HCT116 (cell line): ENCODE data around the gene MAGOH. TPM values are rescaled to one million over a fixed set of nuclear protein-coding genes. Genes with fewer than 3 reads are reported as not detected.

Experiments
- ATAC-seq: fragments of 200-7000 bp; cut with Tn5 transposase; 2 replicates; pipeline ENCODE4 v1.9.1; 2020; ENCODE audit warnings: mild to moderate bottlenecking, moderate library complexity
- BruUV-seq: library from RNA; stranded (reverse); fragments of 400-500 nt; replicated peaks from 2 replicates; lab custom pipeline; 2021; lab: Mats Ljungman, UMichigan
- CTCF ChIA-PET: fragments of 300-600 bp; sonication (Branson Sonifier 250); formaldehyde crosslinking; loops from one replicate; lab custom pipeline; 2021; ENCODE audit warnings: antibody characterized with exemption; lab: Charles Lee
- POLR2A ChIA-PET: fragments of 300-600, 350-600 bp; sonication (Branson Sonifier 250); formaldehyde crosslinking; loops from one replicate; lab custom pipeline; 2021; ENCODE audit warnings: antibody characterized with exemption; lab: Charles Lee
- RAD21 ChIA-PET, 2 experiments: fragments of 300-600 bp; sonication (Branson Sonifier 250); formaldehyde crosslinking; loops; one replicate each; lab custom pipeline; 2023; ENCODE audit warnings: low total read pairs in 2 of 2; ENCODE audit not compliant: uncharacterized antibody in 2 of 2, unreplicated experiment in 2 of 2, low non-redundant PET in 1 of 2; lab: Charles Lee
- DNase-seq: peaks from one replicate; pipeline ENCODE4 v3.0.0-alpha.2; 2010; ENCODE audit warnings: low read depth, low spot score
- H2AFZ ChIP-seq: fragments of 200-600 bp; shearing (Covaris generic), sonication (generic); 2 replicates; pipeline ENCODE4 v1.6.1; 2017; ENCODE audit warnings: low read depth, mixed run types, mixed read lengths, antibody characterized with exemption, low read length; ENCODE audit not compliant: poor library complexity, severe bottlenecking
- H3K27ac ChIP-seq: 2 replicates; pipeline ENCODE4 v1.5.1; 2012; ENCODE audit warnings: low read depth, low read length
- H3K27me3 ChIP-seq: fragments of 200-600 bp; sonication (generic); 2 replicates; pipeline ENCODE4 v1.6.1; 2016; ENCODE audit warnings: mixed run types, low read length, mixed read lengths; ENCODE audit not compliant: insufficient read depth
- H3K36me3 ChIP-seq, 2 experiments: fragments of 200-500 bp in 1 of 2; fragments of 200-600 bp in 1 of 2; sonication (Bioruptor generic) in 1 of 2; sonication (generic) in 1 of 2; 2 replicates each; pipeline versions ENCODE4 v1.5.1 to v1.6.1; 2014 to 2016; ENCODE audit warnings: low read length in 2 of 2, inconsistent platforms in 1 of 2, mixed read lengths in 1 of 2, mixed run types in 1 of 2; ENCODE audit not compliant: insufficient read depth in 2 of 2, control insufficient read depth in 1 of 2
- H3K4me1 ChIP-seq, 2 experiments: fragments of 200-600 bp in 1 of 2; sonication (generic) in 1 of 2; 2 replicates each; pipeline versions ENCODE4 v1.5.1 to v1.6.1; 2012 to 2017; ENCODE audit warnings: low read length in 2 of 2, inconsistent platforms in 1 of 2, mild to moderate bottlenecking in 1 of 2, mixed read lengths in 1 of 2, mixed run types in 1 of 2, moderate library complexity in 1 of 2; ENCODE audit not compliant: insufficient read depth in 2 of 2, control insufficient read depth in 1 of 2
- H3K4me2 ChIP-seq: fragments of 200-600 bp; sonication (generic); 2 replicates; pipeline ENCODE4 v1.6.1; 2017; ENCODE audit warnings: mixed run types, low read length, mixed read lengths
- H3K4me3 ChIP-seq, 2 experiments: fragments of 200-600 bp in 1 of 2; sonication (generic) in 1 of 2; replicated peaks in 1 of 2; 2 replicates each; pipeline ENCODE4 v1.5.1; 2011 to 2016; ENCODE audit warnings: low read length in 2 of 2, control low read depth in 1 of 2, low read depth in 1 of 2, mild to moderate bottlenecking in 1 of 2, mixed read lengths in 1 of 2, mixed run types in 1 of 2
- H3K79me2 ChIP-seq: fragments of 200-600 bp; sonication (generic); 2 replicates; pipeline ENCODE4 v1.6.1; 2017; ENCODE audit warnings: mild to moderate bottlenecking, mixed run types, low read length, moderate library complexity, mixed read lengths; ENCODE audit not compliant: insufficient read depth
- H3K9ac ChIP-seq: fragments of 200-600 bp; sonication (generic); 2 replicates; pipeline ENCODE4 v1.6.1; 2016; ENCODE audit warnings: low read length, mixed read lengths
- H3K9me2 ChIP-seq: fragments of 200-600 bp; sonication (generic), shearing (Covaris generic); 2 replicates; pipeline ENCODE4 v1.6.1; 2017; ENCODE audit warnings: mixed run types, mild to moderate bottlenecking, moderate library complexity; ENCODE audit not compliant: insufficient read depth
- H3K9me3 ChIP-seq, 2 experiments: fragments of 200-500 bp in 1 of 2; fragments of 200-600 bp in 1 of 2; sonication (Bioruptor generic) in 1 of 2; sonication (generic) in 1 of 2; 2 replicates each; pipeline ENCODE4 v1.6.1; 2014 to 2017; ENCODE audit warnings: low read length in 2 of 2, mixed read lengths in 2 of 2, inconsistent platforms in 1 of 2, low read depth in 1 of 2, mild to moderate bottlenecking in 1 of 2, mixed run types in 1 of 2, moderate library complexity in 1 of 2; ENCODE audit not compliant: control insufficient read depth in 1 of 2, insufficient read depth in 1 of 2
- H4K20me1 ChIP-seq: fragments of 200-600 bp; sonication (generic), shearing (Covaris generic); 2 replicates; pipeline ENCODE4 v1.6.1; 2017; ENCODE audit warnings: mixed run types, mild to moderate bottlenecking, moderate library complexity; ENCODE audit not compliant: insufficient read depth
- CBX3 ChIP-seq: IDR thresholded peaks from 2 replicates; pipeline ENCODE4 v1.6.1; 2012; ENCODE audit warnings: low read depth
- CEBPB ChIP-seq: IDR thresholded peaks from 2 replicates; pipeline ENCODE4 v1.6.1; 2012; ENCODE audit warnings: low read depth
- EGR1 ChIP-seq: IDR thresholded peaks from 2 replicates; pipeline ENCODE4 v1.6.1; 2012; ENCODE audit warnings: low read depth
- ELF1 ChIP-seq: IDR thresholded peaks from 2 replicates; pipeline ENCODE4 v1.6.1; 2012; ENCODE audit warnings: low read depth, borderline replicate concordance
- EZH2phosphoT487 ChIP-seq: fragments of 200-600 bp; IDR thresholded peaks from 2 replicates; pipeline ENCODE4 v1.6.1; 2018; ENCODE audit warnings: antibody characterized with exemption, borderline replicate concordance
- FOSL1 ChIP-seq: IDR thresholded peaks from 2 replicates; pipeline ENCODE4 v1.6.1; 2012; ENCODE audit warnings: low read depth
- JUND ChIP-seq: IDR thresholded peaks from 2 replicates; pipeline ENCODE4 v1.6.1; 2012
- SIN3A ChIP-seq: IDR thresholded peaks from 2 replicates; pipeline ENCODE4 v1.6.1; 2012; ENCODE audit warnings: low read depth
- SP1 ChIP-seq: IDR thresholded peaks from 2 replicates; pipeline ENCODE4 v1.6.1; 2012; ENCODE audit warnings: low read depth
- SRF ChIP-seq: IDR thresholded peaks from 2 replicates; pipeline ENCODE4 v1.6.1; 2012; ENCODE audit warnings: low read depth
- TCF7L2 ChIP-seq: IDR thresholded peaks from 2 replicates; pipeline ENCODE4 v1.7.0; 2011; ENCODE audit warnings: borderline replicate concordance, inconsistent platforms; ENCODE audit not compliant: insufficient read depth, insufficient read length; ENCODE audit errors: extremely low read depth
- YY1 ChIP-seq: IDR thresholded peaks from 2 replicates; pipeline ENCODE4 v1.6.1; 2011; ENCODE audit warnings: low read length, low read depth, moderate library complexity, mild to moderate bottlenecking; ENCODE audit not compliant: insufficient replicate concordance; ENCODE audit errors: extremely low read depth
- ZNF274 ChIP-seq: fragments of 200-500 bp; sonication (Bioruptor generic); IDR thresholded peaks from 2 replicates; pipeline ENCODE4 v1.6.1; 2014; ENCODE audit warnings: mild to moderate bottlenecking, low read depth, low read length, inconsistent platforms
- intact Hi-C: fragments of 100-400 bp; cut with micrococcal nuclease; formaldehyde crosslinking; loops from 2 replicates; pipeline ENCODE4 v1.10.0; 2022
- total RNA-seq: library from RNA; stranded (reverse); gene quantifications from one replicate; pipeline ENCODE4 v1.2.1, GENCODE V29; 2021; ENCODE audit not compliant: unreplicated experiment
- TF ChIP-seq, protein P1 (sequence below): IDR thresholded peaks from 2 replicates; pipeline ENCODE4 v1.6.1; 2012
- TF ChIP-seq, protein P2 (sequence below): IDR thresholded peaks from 2 replicates; pipeline ENCODE4 v1.6.1; 2011; ENCODE audit warnings: mild to moderate bottlenecking, low read length, moderate library complexity; ENCODE audit not compliant: insufficient replicate concordance; ENCODE audit errors: extremely low read depth
- TF ChIP-seq, protein P3 (sequence below): IDR thresholded peaks from 2 replicates; pipeline ENCODE4 v1.6.1; 2012; ENCODE audit warnings: low read depth
- TF ChIP-seq, protein P4 (sequence below), 3 experiments: fragments of 200-600 bp in 1 of 3; sonication (generic) in 1 of 3; IDR thresholded peaks in 2 of 3; conservative IDR thresholded peaks in 1 of 3; 2 replicates each; pipeline ENCODE4 v1.5.1; 2012 to 2017; ENCODE audit warnings: low read depth in 2 of 3, low read length in 2 of 3, antibody characterized with exemption in 1 of 3, borderline replicate concordance in 1 of 3, control low read depth in 1 of 3, mild to moderate bottlenecking in 1 of 3, mixed read lengths in 1 of 3, mixed run types in 1 of 3, moderate library complexity in 1 of 3; ENCODE audit not compliant: insufficient read depth in 1 of 3
- TF ChIP-seq, protein P5 (sequence below): IDR thresholded peaks from 2 replicates; pipeline ENCODE4 v1.6.1; 2012

Gene MAGOH
- total RNA-seq, 1 experiment from 2014 or later = 63.7 TPM

DNA sequence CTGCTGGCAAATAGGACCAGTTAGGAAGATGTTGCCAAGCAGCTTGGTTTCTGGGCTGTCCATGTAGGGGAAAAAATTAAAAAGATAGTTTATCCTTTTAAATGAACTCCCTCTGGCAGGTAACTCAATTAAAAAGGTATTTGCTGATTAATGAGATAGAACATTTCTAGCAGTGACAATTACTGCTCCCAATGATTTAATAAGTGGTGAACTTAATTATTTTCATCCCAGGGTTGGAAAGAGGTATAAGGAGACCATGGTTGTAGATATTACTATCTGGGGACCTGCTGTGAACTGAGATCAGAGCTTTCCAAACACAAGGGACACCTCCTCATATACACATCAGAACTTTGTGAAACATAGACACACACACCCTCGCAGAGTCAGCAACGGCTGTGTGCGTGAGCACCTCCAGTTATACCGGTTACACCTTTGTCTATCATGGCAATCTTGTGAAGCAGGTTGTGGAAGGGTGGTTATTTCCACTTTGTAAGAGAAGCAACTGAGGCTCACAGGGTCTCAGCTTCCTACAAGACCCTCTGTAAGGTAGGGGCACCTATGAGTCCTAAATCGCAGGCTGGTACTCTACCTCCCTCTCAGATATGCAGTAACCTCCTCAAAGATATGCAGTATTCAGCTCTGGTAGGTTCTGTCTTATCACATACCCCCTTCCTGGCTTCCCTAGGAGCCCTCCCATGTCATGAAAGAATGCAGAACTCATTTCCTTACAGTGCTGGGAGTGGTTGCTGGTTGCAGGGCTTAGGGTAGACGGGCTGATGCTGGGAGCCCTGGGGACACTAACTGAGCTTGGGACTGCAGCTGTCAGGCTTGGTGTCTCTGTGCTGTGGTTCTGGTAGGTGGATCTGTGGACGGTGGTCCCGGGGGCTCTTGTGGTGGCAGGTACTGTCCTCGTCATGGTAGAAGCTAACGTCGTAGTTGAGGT lies 18.5 kb upstream of the MAGOH start:
- no peak for ATAC-seq
- H3K4me2 ChIP-seq = no peak overlapping the region
- peaks cover 36 to 65% of the 10 kb centered on the region in 2 experiments; a peak in 3 of 4 replicates for H3K36me3 ChIP-seq
- ChIA-PET RAD21 (no interaction called here), POLR2A (no interaction called here), CTCF (no interaction called here)
- H2AFZ ChIP-seq = no peak overlapping the region
- no peaks in the 10 kb centered on the region for H3K9me3 ChIP-seq
- no peak for DNase-seq
- no peak overlapping the region for H3K9ac ChIP-seq
- H3K27me3 ChIP-seq = no peaks in the 10 kb centered on the region
- H3K9me2 ChIP-seq = no peaks in the 10 kb centered on the region
- H3K79me2 ChIP-seq = no peaks in the 10 kb centered on the region
- no peak overlapping the region for H3K4me3 ChIP-seq
- intact Hi-C loops = no loop called here
- no peaks in the 10 kb centered on the region for H4K20me1 ChIP-seq
- H3K4me1 ChIP-seq = no peaks in the 10 kb centered on the region
- no TSS peak for BruUV-seq
- no peak overlapping the region for H3K27ac ChIP-seq
- TF ChIP-seq ZNF274 (no peak), SIN3A (no peak), JUND (no peak), SRF (no peak), YY1 (no peak), EZH2phosphoT487 (no peak), CBX3 (no peak), CEBPB (no peak), ELF1 (no peak), FOSL1 (no peak), TCF7L2 (no peak), SP1 (no peak), EGR1 (no peak)
- TF ChIP-seq, protein P1, sequence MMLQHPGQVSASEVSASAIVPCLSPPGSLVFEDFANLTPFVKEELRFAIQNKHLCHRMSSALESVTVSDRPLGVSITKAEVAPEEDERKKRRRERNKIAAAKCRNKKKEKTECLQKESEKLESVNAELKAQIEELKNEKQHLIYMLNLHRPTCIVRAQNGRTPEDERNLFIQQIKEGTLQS = no peak
- TF ChIP-seq, protein P2, sequence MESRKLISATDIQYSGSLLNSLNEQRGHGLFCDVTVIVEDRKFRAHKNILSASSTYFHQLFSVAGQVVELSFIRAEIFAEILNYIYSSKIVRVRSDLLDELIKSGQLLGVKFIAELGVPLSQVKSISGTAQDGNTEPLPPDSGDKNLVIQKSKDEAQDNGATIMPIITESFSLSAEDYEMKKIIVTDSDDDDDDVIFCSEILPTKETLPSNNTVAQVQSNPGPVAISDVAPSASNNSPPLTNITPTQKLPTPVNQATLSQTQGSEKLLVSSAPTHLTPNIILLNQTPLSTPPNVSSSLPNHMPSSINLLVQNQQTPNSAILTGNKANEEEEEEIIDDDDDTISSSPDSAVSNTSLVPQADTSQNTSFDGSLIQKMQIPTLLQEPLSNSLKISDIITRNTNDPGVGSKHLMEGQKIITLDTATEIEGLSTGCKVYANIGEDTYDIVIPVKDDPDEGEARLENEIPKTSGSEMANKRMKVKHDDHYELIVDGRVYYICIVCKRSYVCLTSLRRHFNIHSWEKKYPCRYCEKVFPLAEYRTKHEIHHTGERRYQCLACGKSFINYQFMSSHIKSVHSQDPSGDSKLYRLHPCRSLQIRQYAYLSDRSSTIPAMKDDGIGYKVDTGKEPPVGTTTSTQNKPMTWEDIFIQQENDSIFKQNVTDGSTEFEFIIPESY = no peak
- TF ChIP-seq, protein P3, sequence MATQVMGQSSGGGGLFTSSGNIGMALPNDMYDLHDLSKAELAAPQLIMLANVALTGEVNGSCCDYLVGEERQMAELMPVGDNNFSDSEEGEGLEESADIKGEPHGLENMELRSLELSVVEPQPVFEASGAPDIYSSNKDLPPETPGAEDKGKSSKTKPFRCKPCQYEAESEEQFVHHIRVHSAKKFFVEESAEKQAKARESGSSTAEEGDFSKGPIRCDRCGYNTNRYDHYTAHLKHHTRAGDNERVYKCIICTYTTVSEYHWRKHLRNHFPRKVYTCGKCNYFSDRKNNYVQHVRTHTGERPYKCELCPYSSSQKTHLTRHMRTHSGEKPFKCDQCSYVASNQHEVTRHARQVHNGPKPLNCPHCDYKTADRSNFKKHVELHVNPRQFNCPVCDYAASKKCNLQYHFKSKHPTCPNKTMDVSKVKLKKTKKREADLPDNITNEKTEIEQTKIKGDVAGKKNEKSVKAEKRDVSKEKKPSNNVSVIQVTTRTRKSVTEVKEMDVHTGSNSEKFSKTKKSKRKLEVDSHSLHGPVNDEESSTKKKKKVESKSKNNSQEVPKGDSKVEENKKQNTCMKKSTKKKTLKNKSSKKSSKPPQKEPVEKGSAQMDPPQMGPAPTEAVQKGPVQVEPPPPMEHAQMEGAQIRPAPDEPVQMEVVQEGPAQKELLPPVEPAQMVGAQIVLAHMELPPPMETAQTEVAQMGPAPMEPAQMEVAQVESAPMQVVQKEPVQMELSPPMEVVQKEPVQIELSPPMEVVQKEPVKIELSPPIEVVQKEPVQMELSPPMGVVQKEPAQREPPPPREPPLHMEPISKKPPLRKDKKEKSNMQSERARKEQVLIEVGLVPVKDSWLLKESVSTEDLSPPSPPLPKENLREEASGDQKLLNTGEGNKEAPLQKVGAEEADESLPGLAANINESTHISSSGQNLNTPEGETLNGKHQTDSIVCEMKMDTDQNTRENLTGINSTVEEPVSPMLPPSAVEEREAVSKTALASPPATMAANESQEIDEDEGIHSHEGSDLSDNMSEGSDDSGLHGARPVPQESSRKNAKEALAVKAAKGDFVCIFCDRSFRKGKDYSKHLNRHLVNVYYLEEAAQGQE = no peak
- TF ChIP-seq, protein P4, sequence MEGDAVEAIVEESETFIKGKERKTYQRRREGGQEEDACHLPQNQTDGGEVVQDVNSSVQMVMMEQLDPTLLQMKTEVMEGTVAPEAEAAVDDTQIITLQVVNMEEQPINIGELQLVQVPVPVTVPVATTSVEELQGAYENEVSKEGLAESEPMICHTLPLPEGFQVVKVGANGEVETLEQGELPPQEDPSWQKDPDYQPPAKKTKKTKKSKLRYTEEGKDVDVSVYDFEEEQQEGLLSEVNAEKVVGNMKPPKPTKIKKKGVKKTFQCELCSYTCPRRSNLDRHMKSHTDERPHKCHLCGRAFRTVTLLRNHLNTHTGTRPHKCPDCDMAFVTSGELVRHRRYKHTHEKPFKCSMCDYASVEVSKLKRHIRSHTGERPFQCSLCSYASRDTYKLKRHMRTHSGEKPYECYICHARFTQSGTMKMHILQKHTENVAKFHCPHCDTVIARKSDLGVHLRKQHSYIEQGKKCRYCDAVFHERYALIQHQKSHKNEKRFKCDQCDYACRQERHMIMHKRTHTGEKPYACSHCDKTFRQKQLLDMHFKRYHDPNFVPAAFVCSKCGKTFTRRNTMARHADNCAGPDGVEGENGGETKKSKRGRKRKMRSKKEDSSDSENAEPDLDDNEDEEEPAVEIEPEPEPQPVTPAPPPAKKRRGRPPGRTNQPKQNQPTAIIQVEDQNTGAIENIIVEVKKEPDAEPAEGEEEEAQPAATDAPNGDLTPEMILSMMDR (IDR thresholded peaks at IDR 0.05 in 2 of 3, conservative IDR thresholded peaks at IDR 0.05 in 1 of 3; ENCODE audit: borderline replicate concordance in 1 of 3, insufficient read depth in 1 of 3, low read depth in 2 of 3, low read length in 2 of 3) = no peak
- TF ChIP-seq, protein P5, sequence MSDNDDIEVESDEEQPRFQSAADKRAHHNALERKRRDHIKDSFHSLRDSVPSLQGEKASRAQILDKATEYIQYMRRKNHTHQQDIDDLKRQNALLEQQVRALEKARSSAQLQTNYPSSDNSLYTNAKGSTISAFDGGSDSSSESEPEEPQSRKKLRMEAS = no peak
